B cell (primary cell): Measurements from ENCODE around the gene MAPRE2.

Experiments
- CTCF ChIP-seq: fragments of 200-600 bp; IDR thresholded peaks from one replicate; pipeline ENCODE4 v1.8.0; 2022; ENCODE audit warnings: antibody characterized with exemption, mild to moderate bottlenecking
- EZH2 ChIP-seq: IDR thresholded peaks from 2 replicates; pipeline ENCODE4 v1.6.1; 2012; ENCODE audit warnings: borderline replicate concordance, low read depth, mild to moderate bottlenecking, moderate library complexity, low read length; ENCODE audit not compliant: insufficient read depth, poor library complexity, severe bottlenecking

- TF ChIP-seq CTCF: no peak
- TF ChIP-seq EZH2: no peak
Measured at GRCh38 chr18:35117951-35118411, 76.8 kb downstream of the MAPRE2 start.
